ENCODE data around the gene MYH6.

Gene MYH6

GRCh38 chr14:23434488-23435222 is 26.6 kb upstream of the MYH6 start:
- DNase-seq (ENCODE audit: low spot score), result peak; percentile 50

GRCh38 chr14:23433457-23433856 is 25.4 kb upstream of the MYH6 start:
- no peak overlapping the region for H3K27ac ChIP-seq
- TF ChIP-seq CTCF (IDR thresholded peaks at IDR 0.05), result no peak
- peak; percentile 53 for DNase-seq (ENCODE audit: low spot score)
- no peak overlapping the region for H3K4me3 ChIP-seq

More at GRCh38 chr14:23434488-23435222, 26.6 kb upstream of the MYH6 start:
- TF ChIP-seq CTCF (IDR thresholded peaks at IDR 0.05), result no peak
- Histone ChIP-seq H3K4me3 (no peak overlapping the region), H3K27ac (no peak overlapping the region)

- no peak for DNase-seq (ENCODE audit: low spot score)
Observed at GRCh38 chr14:23432946-23433345, 24.9 kb upstream of the MYH6 start.

GRCh38 chr14:23432102-23432925 is 24.2 kb upstream of the MYH6 start:
- DNase-seq (ENCODE audit: low spot score), result no peak
- Histone ChIP-seq H3K27ac (no peak overlapping the region), H3K4me3 (no peak overlapping the region)
- no peak for TF ChIP-seq CTCF (IDR thresholded peaks at IDR 0.05)

More at GRCh38 chr14:23432946-23433345, 24.9 kb upstream of the MYH6 start:
- Histone ChIP-seq H3K4me3 (no peak overlapping the region), H3K27ac (no peak overlapping the region)
- no peak for TF ChIP-seq CTCF (IDR thresholded peaks at IDR 0.05)

- H3K4me3 ChIP-seq, result no peak overlapping the region
- no peak for TF ChIP-seq CTCF (IDR thresholded peaks at IDR 0.05)
- no peak for DNase-seq (ENCODE audit: low spot score)
- H3K27ac ChIP-seq, result no peak overlapping the region
Observed at GRCh38 chr14:23431486-23431885, 23.4 kb upstream of the MYH6 start.

GRCh38 chr14:23430723-23431085 is 22.6 kb upstream of the MYH6 start:
- H3K4me3 ChIP-seq, result no peak overlapping the region
- TF ChIP-seq CTCF (IDR thresholded peaks at IDR 0.05), result no peak
- DNase-seq (ENCODE audit: low spot score), result no peak
- H3K27ac ChIP-seq, result no peak overlapping the region

Data from coronary artery (tissue), 2 donors.